Measurements from ENCODE around the gene PPP2R2B. TPM values are rescaled to one million over a fixed set of nuclear protein-coding genes. Genes with fewer than 3 reads are reported as not detected.

Gene PPP2R2B
- total RNA-seq, 1 donor: not detected

- no peak for DNase-seq (ENCODE audit: insufficient read length, low spot score, missing footprints)
- Histone ChIP-seq H3K27ac (ENCODE audit: low read depth, low read length) (no peak overlapping the region), H3K27me3 (ENCODE audit: insufficient read depth, low read length) (no peaks in the 10 kb centered on the region), H3K4me1 (ENCODE audit: insufficient read depth, low read length) (no peaks in the 10 kb centered on the region), H3K9me3 (ENCODE audit: low read depth, low read length) (no peaks in the 10 kb centered on the region), H3K36me3 (ENCODE audit: insufficient read depth, low read length) (no peaks in the 10 kb centered on the region), H2AFZ (ENCODE audit: low read length) (no peak overlapping the region), H3K4me3 (ENCODE audit: insufficient read depth, low read length) (no peak overlapping the region), H3K79me2 (ENCODE audit: insufficient read depth, low read length) (no peaks in the 10 kb centered on the region), H4K20me1 (ENCODE audit: insufficient read depth, low read length) (no peaks in the 10 kb centered on the region), H3K4me2 (ENCODE audit: insufficient read depth, low read length) (no peak overlapping the region)
- TF ChIP-seq, protein P1, sequence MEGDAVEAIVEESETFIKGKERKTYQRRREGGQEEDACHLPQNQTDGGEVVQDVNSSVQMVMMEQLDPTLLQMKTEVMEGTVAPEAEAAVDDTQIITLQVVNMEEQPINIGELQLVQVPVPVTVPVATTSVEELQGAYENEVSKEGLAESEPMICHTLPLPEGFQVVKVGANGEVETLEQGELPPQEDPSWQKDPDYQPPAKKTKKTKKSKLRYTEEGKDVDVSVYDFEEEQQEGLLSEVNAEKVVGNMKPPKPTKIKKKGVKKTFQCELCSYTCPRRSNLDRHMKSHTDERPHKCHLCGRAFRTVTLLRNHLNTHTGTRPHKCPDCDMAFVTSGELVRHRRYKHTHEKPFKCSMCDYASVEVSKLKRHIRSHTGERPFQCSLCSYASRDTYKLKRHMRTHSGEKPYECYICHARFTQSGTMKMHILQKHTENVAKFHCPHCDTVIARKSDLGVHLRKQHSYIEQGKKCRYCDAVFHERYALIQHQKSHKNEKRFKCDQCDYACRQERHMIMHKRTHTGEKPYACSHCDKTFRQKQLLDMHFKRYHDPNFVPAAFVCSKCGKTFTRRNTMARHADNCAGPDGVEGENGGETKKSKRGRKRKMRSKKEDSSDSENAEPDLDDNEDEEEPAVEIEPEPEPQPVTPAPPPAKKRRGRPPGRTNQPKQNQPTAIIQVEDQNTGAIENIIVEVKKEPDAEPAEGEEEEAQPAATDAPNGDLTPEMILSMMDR (IDR thresholded peaks at IDR 0.05; ENCODE audit: extremely low read depth, low read depth, low read length): no peak
Measured at GRCh38 chr5:146574713-146575112, 303.8 kb downstream of the PPP2R2B start.

GRCh38 chr5:146568161-146568560 lies 310.4 kb downstream of the PPP2R2B start:
- H3K4me2 ChIP-seq (ENCODE audit: insufficient read depth, low read length): no peak overlapping the region
- no peaks in the 10 kb centered on the region for H4K20me1 ChIP-seq (ENCODE audit: insufficient read depth, low read length)
- no peaks in the 10 kb centered on the region for H3K4me1 ChIP-seq (ENCODE audit: insufficient read depth, low read length)
- H3K27ac ChIP-seq (ENCODE audit: low read depth, low read length): no peak overlapping the region
- H3K9me3 ChIP-seq (ENCODE audit: low read depth, low read length): no peaks in the 10 kb centered on the region
- H2AFZ ChIP-seq (ENCODE audit: low read length): no peak overlapping the region
- H3K4me3 ChIP-seq (ENCODE audit: insufficient read depth, low read length): no peak overlapping the region
- H3K27me3 ChIP-seq (ENCODE audit: insufficient read depth, low read length): no peaks in the 10 kb centered on the region
- no peaks in the 10 kb centered on the region for H3K36me3 ChIP-seq (ENCODE audit: insufficient read depth, low read length)
- TF ChIP-seq, protein P1 (IDR thresholded peaks at IDR 0.05; ENCODE audit: extremely low read depth, low read depth, low read length): no peak
- H3K79me2 ChIP-seq (ENCODE audit: insufficient read depth, low read length): no peaks in the 10 kb centered on the region
- DNase-seq (ENCODE audit: insufficient read length, low spot score, missing footprints): no peak

GRCh38 chr5:146565764-146566367 lies 312.7 kb downstream of the PPP2R2B start:
- no peaks in the 10 kb centered on the region for H3K9me3 ChIP-seq (ENCODE audit: low read depth, low read length)
- H3K27me3 ChIP-seq (ENCODE audit: insufficient read depth, low read length): no peaks in the 10 kb centered on the region
- peaks cover 7% of the 10 kb centered on the region for H3K4me1 ChIP-seq (ENCODE audit: insufficient read depth, low read length)
- no peaks in the 10 kb centered on the region for H3K36me3 ChIP-seq (ENCODE audit: insufficient read depth, low read length)
- peak; percentile 80 for DNase-seq (ENCODE audit: insufficient read length, low spot score, missing footprints)
- H3K4me2 ChIP-seq (ENCODE audit: insufficient read depth, low read length): peak overlapping the region; percentile 12
- TF ChIP-seq, protein P1 (IDR thresholded peaks at IDR 0.05; ENCODE audit: extremely low read depth, low read depth, low read length): peak; percentile 70
- H3K4me3 ChIP-seq (ENCODE audit: insufficient read depth, low read length): no peak overlapping the region
- H4K20me1 ChIP-seq (ENCODE audit: insufficient read depth, low read length): no peaks in the 10 kb centered on the region
- H2AFZ ChIP-seq (ENCODE audit: low read length): peak overlapping the region; percentile 11
- no peak overlapping the region for H3K27ac ChIP-seq (ENCODE audit: low read depth, low read length)
- no peaks in the 10 kb centered on the region for H3K79me2 ChIP-seq (ENCODE audit: insufficient read depth, low read length)

DNA sequence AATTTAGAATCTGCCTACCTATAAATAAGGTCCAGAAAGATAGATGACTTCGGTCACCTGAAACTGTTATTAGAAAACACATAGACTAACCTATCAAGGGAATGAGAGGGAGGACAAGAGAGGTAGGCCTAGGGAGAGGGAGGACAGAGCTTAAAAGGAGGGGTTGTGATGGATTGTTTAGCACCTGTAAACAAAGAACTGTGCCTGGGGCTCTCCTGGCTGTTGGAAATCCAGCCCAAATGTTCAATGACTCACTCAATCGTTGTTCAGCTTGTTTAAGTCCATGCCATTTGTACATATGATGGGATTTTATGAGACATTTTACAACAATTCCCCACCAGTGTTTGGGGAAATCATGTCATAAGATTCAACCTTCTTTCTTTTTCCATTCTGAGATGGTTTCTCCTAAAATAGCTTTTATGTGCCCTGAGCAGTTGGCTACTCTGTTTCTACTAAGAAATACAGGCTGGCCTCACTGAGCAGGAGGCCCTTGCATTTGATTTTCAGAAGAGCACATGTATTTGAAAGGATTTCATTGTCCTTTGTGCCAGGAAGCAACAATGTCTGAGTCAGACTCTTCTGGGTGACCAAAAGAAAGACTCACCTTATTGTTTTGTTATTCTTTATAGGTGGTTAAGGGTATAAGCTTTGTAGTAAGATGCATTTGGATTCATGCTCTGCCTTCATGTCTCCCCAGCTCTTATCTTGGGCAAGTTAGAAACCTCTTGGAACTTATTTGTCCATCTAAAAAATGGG lies 314.4 kb downstream of the PPP2R2B start:
- H3K27ac ChIP-seq (ENCODE audit: low read depth, low read length): no peak overlapping the region
- TF ChIP-seq, protein P1 (IDR thresholded peaks at IDR 0.05; ENCODE audit: extremely low read depth, low read depth, low read length): no peak
- no peaks in the 10 kb centered on the region for H3K9me3 ChIP-seq (ENCODE audit: low read depth, low read length)
- H3K27me3 ChIP-seq (ENCODE audit: insufficient read depth, low read length): no peaks in the 10 kb centered on the region
- H3K79me2 ChIP-seq (ENCODE audit: insufficient read depth, low read length): no peaks in the 10 kb centered on the region
- H3K4me2 ChIP-seq (ENCODE audit: insufficient read depth, low read length): no peak overlapping the region
- H3K4me3 ChIP-seq (ENCODE audit: insufficient read depth, low read length): no peak overlapping the region
- H2AFZ ChIP-seq (ENCODE audit: low read length): no peak overlapping the region
- no peaks in the 10 kb centered on the region for H4K20me1 ChIP-seq (ENCODE audit: insufficient read depth, low read length)
- DNase-seq (ENCODE audit: insufficient read length, low spot score, missing footprints): no peak
- H3K36me3 ChIP-seq (ENCODE audit: insufficient read depth, low read length): no peaks in the 10 kb centered on the region
- H3K4me1 ChIP-seq (ENCODE audit: insufficient read depth, low read length): peaks cover 18% of the 10 kb centered on the region

All from osteoblast (primary cell).